GM20000 (cell line): Measurements from ENCODE around the gene TUBA1A.

Experiments
- DNase-seq: peaks from one replicate; pipeline ENCODE4 v3.0.0; 2012; ENCODE audit warnings: low spot score
- CTCF ChIP-seq: IDR thresholded peaks from 2 replicates; pipeline ENCODE4 v1.5.1; 2012; ENCODE audit warnings: mild to moderate bottlenecking, control low read depth; ENCODE audit errors: extremely low read depth, missing control alignments

TUBA1A gene

GRCh38 chr12:49161092-49161795 is 27.6 kb downstream of the TUBA1A start:
- no peak for TF ChIP-seq CTCF
- DNase-seq: no peak

- no peak for DNase-seq
- TF ChIP-seq CTCF: no peak
These were observed 28.5 kb downstream of the TUBA1A start for GRCh38 chr12:49160399-49160798.

GRCh38 chr12:49154221-49154620 is 34.7 kb downstream of the TUBA1A start:
- DNase-seq: no peak
- no peak for TF ChIP-seq CTCF

GRCh38 chr12:49147384-49147783 is 41.5 kb downstream of the TUBA1A start:
- no peak for DNase-seq
- no peak for TF ChIP-seq CTCF

GRCh38 chr12:49146406-49146805 is 42.5 kb downstream of the TUBA1A start:
- no peak for DNase-seq
- no peak for TF ChIP-seq CTCF

GRCh38 chr12:49144384-49144783 is 44.5 kb downstream of the TUBA1A start:
- TF ChIP-seq CTCF: no peak
- DNase-seq: no peak

GRCh38 chr12:49138999-49139398 is 49.9 kb downstream of the TUBA1A start:
- no peak for TF ChIP-seq CTCF
- no peak for DNase-seq
